HL-60 (cell line): Measurements from ENCODE around the gene FSTL3.

Source experiments
- CTCF ChIP-seq: IDR thresholded peaks from one replicate; pipeline ENCODE4 v1.5.1; 2011; ENCODE audit warnings: low read length, control low read depth, inconsistent platforms; ENCODE audit not compliant: insufficient read depth
- GABPA ChIP-seq: IDR thresholded peaks from 2 replicates; pipeline ENCODE4 v1.6.1; 2012; ENCODE audit warnings: low read depth
- POLR2AphosphoS5 ChIP-seq: IDR thresholded peaks from 2 replicates; pipeline ENCODE4 v1.6.1; 2012; ENCODE audit warnings: low read depth
- TF ChIP-seq, protein P1 (sequence below): IDR thresholded peaks from 2 replicates; pipeline ENCODE4 v1.6.1; 2012; ENCODE audit warnings: low read depth; ENCODE audit not compliant: insufficient replicate concordance

GRCh38 chr19:709965-710571 lies 33.9 kb downstream of the FSTL3 start:
- no peak for TF ChIP-seq CTCF
- TF ChIP-seq, protein P1, sequence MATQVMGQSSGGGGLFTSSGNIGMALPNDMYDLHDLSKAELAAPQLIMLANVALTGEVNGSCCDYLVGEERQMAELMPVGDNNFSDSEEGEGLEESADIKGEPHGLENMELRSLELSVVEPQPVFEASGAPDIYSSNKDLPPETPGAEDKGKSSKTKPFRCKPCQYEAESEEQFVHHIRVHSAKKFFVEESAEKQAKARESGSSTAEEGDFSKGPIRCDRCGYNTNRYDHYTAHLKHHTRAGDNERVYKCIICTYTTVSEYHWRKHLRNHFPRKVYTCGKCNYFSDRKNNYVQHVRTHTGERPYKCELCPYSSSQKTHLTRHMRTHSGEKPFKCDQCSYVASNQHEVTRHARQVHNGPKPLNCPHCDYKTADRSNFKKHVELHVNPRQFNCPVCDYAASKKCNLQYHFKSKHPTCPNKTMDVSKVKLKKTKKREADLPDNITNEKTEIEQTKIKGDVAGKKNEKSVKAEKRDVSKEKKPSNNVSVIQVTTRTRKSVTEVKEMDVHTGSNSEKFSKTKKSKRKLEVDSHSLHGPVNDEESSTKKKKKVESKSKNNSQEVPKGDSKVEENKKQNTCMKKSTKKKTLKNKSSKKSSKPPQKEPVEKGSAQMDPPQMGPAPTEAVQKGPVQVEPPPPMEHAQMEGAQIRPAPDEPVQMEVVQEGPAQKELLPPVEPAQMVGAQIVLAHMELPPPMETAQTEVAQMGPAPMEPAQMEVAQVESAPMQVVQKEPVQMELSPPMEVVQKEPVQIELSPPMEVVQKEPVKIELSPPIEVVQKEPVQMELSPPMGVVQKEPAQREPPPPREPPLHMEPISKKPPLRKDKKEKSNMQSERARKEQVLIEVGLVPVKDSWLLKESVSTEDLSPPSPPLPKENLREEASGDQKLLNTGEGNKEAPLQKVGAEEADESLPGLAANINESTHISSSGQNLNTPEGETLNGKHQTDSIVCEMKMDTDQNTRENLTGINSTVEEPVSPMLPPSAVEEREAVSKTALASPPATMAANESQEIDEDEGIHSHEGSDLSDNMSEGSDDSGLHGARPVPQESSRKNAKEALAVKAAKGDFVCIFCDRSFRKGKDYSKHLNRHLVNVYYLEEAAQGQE, result no peak
- TF ChIP-seq GABPA, result no peak
- no peak for TF ChIP-seq POLR2AphosphoS5
